Activated B cell treated with CpG ODN at 0.5 μM for 24 hours (primary cell): ENCODE results near the gene KLK8. TPM values are rescaled to one million over a fixed set of nuclear protein-coding genes. Genes with fewer than 3 reads are reported as not detected.

Source experiments
- ATAC-seq: fragments of 200-7000 bp; cut with Tn5 transposase; one replicate; pipeline ENCODE4 v1.10.0; 2021; ENCODE audit warnings: low read depth, mild to moderate bottlenecking, moderate library complexity
- CTCF ChIA-PET: fragments of 350-600 bp; sonication (Branson Sonifier 250); formaldehyde crosslinking; loops from one replicate; lab custom pipeline; 2021; ENCODE audit warnings: antibody characterized with exemption; lab: Charles Lee
- POLR2A ChIA-PET: fragments of 350-600 bp; sonication (Branson Sonifier 250); formaldehyde crosslinking; loops from one replicate; lab custom pipeline; 2021; ENCODE audit warnings: antibody characterized with exemption; lab: Charles Lee
- DNase-seq: peaks from one replicate; pipeline ENCODE4 v3.0.0; 2022
- H3K27ac Mint-ChIP-seq: one replicate; pipeline ENCODE4 v1.8.0; 2020; ENCODE audit warnings: mixed read lengths
- H3K27me3 Mint-ChIP-seq: one replicate; pipeline ENCODE4 v1.8.0; 2021; ENCODE audit warnings: mixed read lengths
- H3K36me3 Mint-ChIP-seq: one replicate; pipeline ENCODE4 v1.8.0; 2021; ENCODE audit warnings: low read depth, mixed read lengths
- H3K4me1 Mint-ChIP-seq: one replicate; pipeline ENCODE4 v1.8.0; 2021; ENCODE audit warnings: mixed read lengths
- H3K4me3 Mint-ChIP-seq: one replicate; pipeline ENCODE4 v1.8.0; 2020; ENCODE audit warnings: mild to moderate bottlenecking, mixed read lengths
- H3K9me3 Mint-ChIP-seq: one replicate; pipeline ENCODE4 v1.8.0; 2020; ENCODE audit warnings: mixed read lengths
- CTCF ChIP-seq: fragments of 200-600 bp; IDR thresholded peaks from one replicate; pipeline ENCODE4 v1.8.0; 2022; ENCODE audit warnings: antibody characterized with exemption, mild to moderate bottlenecking
- intact Hi-C: fragments of 100-400 bp; cut with micrococcal nuclease; formaldehyde crosslinking; loops from one replicate; pipeline ENCODE4 v1.15.1; 2024
- total RNA-seq: library from RNA; stranded (reverse); gene quantifications from 2 replicates; pipeline ENCODE4 v1.2.3, GENCODE V29; 2022

Gene KLK8
- total RNA-seq, 1 donor from 2014 or later, result not detected

- Mint-ChIP-seq H3K27ac (no peak overlapping the region), H3K36me3 (no peaks in the 10 kb centered on the region), H3K27me3 (peaks cover 34% of the 10 kb centered on the region), H3K9me3 (no peaks in the 10 kb centered on the region), H3K4me1 (no peaks in the 10 kb centered on the region), H3K4me3 (no peak overlapping the region)
- DNase-seq, result no peak
- no peak for TF ChIP-seq CTCF
- ChIA-PET CTCF (no interaction called here), POLR2A (no interaction called here)
- intact Hi-C loops, result no loop called here
- ATAC-seq, result no peak
Observed at GRCh38 chr19:50980208-50980607, 21.2 kb downstream of the KLK8 start.

- intact Hi-C loops, result no loop called here
- H3K9me3 Mint-ChIP-seq, result no peaks in the 10 kb centered on the region
- H3K4me3 Mint-ChIP-seq, result no peak overlapping the region
- H3K36me3 Mint-ChIP-seq, result no peaks in the 10 kb centered on the region
- DNase-seq (no peak), ATAC-seq (no peak)
- ChIA-PET POLR2A (no interaction called here), CTCF (no interaction called here)
- no peaks in the 10 kb centered on the region for H3K4me1 Mint-ChIP-seq
- no peak overlapping the region for H3K27ac Mint-ChIP-seq
- TF ChIP-seq CTCF, result no peak
- peaks cover 30% of the 10 kb centered on the region for H3K27me3 Mint-ChIP-seq
Observed at GRCh38 chr19:50979758-50980157, 21.6 kb downstream of the KLK8 start.

- Mint-ChIP-seq H3K27me3 (peaks cover 33% of the 10 kb centered on the region), H3K36me3 (no peaks in the 10 kb centered on the region), H3K4me1 (no peaks in the 10 kb centered on the region), H3K27ac (no peak overlapping the region), H3K4me3 (no peak overlapping the region), H3K9me3 (no peaks in the 10 kb centered on the region)
- POLR2A ChIA-PET, result no interaction called here
- intact Hi-C loops, result no loop called here
- ATAC-seq, result no peak
- DNase-seq, result no peak
- CTCF ChIA-PET, result no interaction called here
- no peak for TF ChIP-seq CTCF
Observed at GRCh38 chr19:50978772-50979390, 22.5 kb downstream of the KLK8 start.

GRCh38 chr19:50977626-50978025 lies 23.8 kb downstream of the KLK8 start:
- TF ChIP-seq CTCF, result no peak
- H3K9me3 Mint-ChIP-seq, result no peaks in the 10 kb centered on the region
- H3K36me3 Mint-ChIP-seq, result no peaks in the 10 kb centered on the region
- no peak overlapping the region for H3K27ac Mint-ChIP-seq
- ChIA-PET CTCF (no interaction called here), POLR2A (interaction anchor here (0.6 kb wide), 1 partner anchor 173 kb away, joined by 7 read pairs; no protein-coding TSS in a partner anchor)
- H3K4me1 Mint-ChIP-seq, result no peaks in the 10 kb centered on the region
- ATAC-seq, result no peak
- H3K4me3 Mint-ChIP-seq, result no peak overlapping the region
- DNase-seq, result no peak
- intact Hi-C loops, result no loop called here
- peaks cover 32% of the 10 kb centered on the region for H3K27me3 Mint-ChIP-seq

GRCh38 chr19:50975766-50976165 lies 25.6 kb downstream of the KLK8 start:
- Mint-ChIP-seq H3K27me3 (peaks cover 30% of the 10 kb centered on the region), H3K4me3 (no peak overlapping the region), H3K36me3 (no peaks in the 10 kb centered on the region), H3K9me3 (no peaks in the 10 kb centered on the region), H3K4me1 (no peaks in the 10 kb centered on the region), H3K27ac (no peak overlapping the region)
- ChIA-PET CTCF (no interaction called here), POLR2A (no interaction called here)
- DNase-seq (no peak), ATAC-seq (no peak)
- TF ChIP-seq CTCF, result no peak
- intact Hi-C loops, result no loop called here
